Fibroblast of skin of left biceps (primary cell): ENCODE measurements around the gene TBC1D22B.
"Not testable (repeated sequence)": the region's sequence is repeated elsewhere in the genome, so short reads cannot be mapped to it uniquely, and the experiment has no call there.

Source experiments
- DNase-seq, 2 experiments: peaks; one replicate each; pipeline ENCODE4 v3.0.0-alpha.2; 2013; ENCODE audit warnings: low read depth in 2 of 2

The TBC1D22B gene

GRCh38 chr6:37265860-37266259 is 8.3 kb downstream of the TBC1D22B start:
- no peak for DNase-seq

- no peak for DNase-seq
These were observed 11.5 kb downstream of the TBC1D22B start for GRCh38 chr6:37269105-37269504.

- DNase-seq, result no peak
These were observed 15.4 kb downstream of the TBC1D22B start for GRCh38 chr6:37272834-37273566.

- DNase-seq, result no peak
These were observed 16.1 kb downstream of the TBC1D22B start for GRCh38 chr6:37273690-37274089.

GRCh38 chr6:37275350-37275749 is 17.8 kb downstream of the TBC1D22B start:
- no peak for DNase-seq

- no peak for DNase-seq
These were observed 19.4 kb downstream of the TBC1D22B start for GRCh38 chr6:37277001-37277409.

GRCh38 chr6:37279366-37280134 is 22.0 kb downstream of the TBC1D22B start:
- DNase-seq, result no peak

- no peak for DNase-seq
These were observed 22.8 kb downstream of the TBC1D22B start for GRCh38 chr6:37280162-37280887.

GRCh38 chr6:37282371-37282770 is 24.8 kb downstream of the TBC1D22B start:
- no peak for DNase-seq

GRCh38 chr6:37283268-37283667 is 25.7 kb downstream of the TBC1D22B start:
- DNase-seq, result no peak

- DNase-seq, result no peak
These were observed 26.1 kb downstream of the TBC1D22B start for GRCh38 chr6:37283671-37284151.

GRCh38 chr6:37284781-37285180 is 27.2 kb downstream of the TBC1D22B start:
- DNase-seq, result no peak

- no peak for DNase-seq
These were observed 28.3 kb downstream of the TBC1D22B start for GRCh38 chr6:37285861-37286311.

- no peak for DNase-seq
These were observed 30.1 kb downstream of the TBC1D22B start for GRCh38 chr6:37287519-37288157.

GRCh38 chr6:37288247-37288646 is 30.7 kb downstream of the TBC1D22B start:
- no peak for DNase-seq

- no peak for DNase-seq
These were observed 32.4 kb downstream of the TBC1D22B start for GRCh38 chr6:37289931-37290330.

GRCh38 chr6:37293426-37293825 is 35.9 kb downstream of the TBC1D22B start:
- no peak for DNase-seq

GRCh38 chr6:37297637-37298036 is 40.1 kb downstream of the TBC1D22B start:
- not testable (repeated sequence) for DNase-seq

- DNase-seq, result no peak
These were observed 41.4 kb downstream of the TBC1D22B start for GRCh38 chr6:37298958-37299357.

- no peak for DNase-seq
These were observed 42.4 kb downstream of the TBC1D22B start for GRCh38 chr6:37299990-37300389.

GRCh38 chr6:37302086-37302686 is 44.6 kb downstream of the TBC1D22B start:
- no peak for DNase-seq
